Fibroblast of lung (primary cell): ENCODE data around the gene NDUFAF2. TPM values are rescaled to one million over a fixed set of nuclear protein-coding genes. Genes with fewer than 3 reads are reported as not detected.
A peak's percentile ranks its signal among the peaks of the same experiment; 100 is the strongest.

ENCODE experiments used
- DNase-seq, 2 donors: peaks; one replicate each; pipeline versions ENCODE4 v3.0.0 to v3.0.0-alpha.2; 2010; ENCODE audit warnings: low read depth in 2 of 2
- H2AFZ ChIP-seq: 2 replicates; pipeline ENCODE4 v1.5.1; 2012; ENCODE audit warnings: low read length, control low read depth, inconsistent platforms
- H3K27ac ChIP-seq: 2 replicates; pipeline ENCODE4 v1.5.1; 2011; ENCODE audit warnings: low read length, control low read depth; ENCODE audit not compliant: insufficient read depth
- H3K27me3 ChIP-seq: 2 replicates; pipeline ENCODE4 v1.5.1; 2011; ENCODE audit warnings: mild to moderate bottlenecking, low read length; ENCODE audit not compliant: control insufficient read depth, insufficient read depth
- H3K36me3 ChIP-seq: 2 replicates; pipeline ENCODE4 v1.5.1; 2011; ENCODE audit warnings: low read length; ENCODE audit not compliant: control insufficient read depth, insufficient read depth
- H3K4me1 ChIP-seq: 2 replicates; pipeline ENCODE4 v1.5.1; 2011; ENCODE audit warnings: low read length; ENCODE audit not compliant: control insufficient read depth, insufficient read depth; ENCODE audit errors: extremely low read depth
- H3K4me2 ChIP-seq: 2 replicates; pipeline ENCODE4 v1.5.1; 2011; ENCODE audit warnings: low read length, control low read depth; ENCODE audit not compliant: insufficient read depth; ENCODE audit errors: extremely low read depth
- H3K4me3 ChIP-seq, 4 experiments: fragments of 200-600 bp in 1 of 4; sonication (generic) in 1 of 4; replicated peaks in 1 of 4; 2 replicates each; pipeline ENCODE4 v1.5.1; 2011 to 2016; ENCODE audit warnings: low read length in 4 of 4, low read depth in 3 of 4, mild to moderate bottlenecking in 3 of 4, control low read depth in 2 of 4, inconsistent platforms in 1 of 4, mixed read lengths in 1 of 4; ENCODE audit not compliant: insufficient read depth in 1 of 4; ENCODE audit errors: control extremely low read depth in 1 of 4
- H3K79me2 ChIP-seq: 2 replicates; pipeline ENCODE4 v1.5.1; 2012; ENCODE audit warnings: mild to moderate bottlenecking, low read length, inconsistent platforms; ENCODE audit not compliant: control insufficient read depth, insufficient read depth
- H3K9ac ChIP-seq: 2 replicates; pipeline ENCODE4 v1.5.1; 2011; ENCODE audit warnings: mild to moderate bottlenecking, low read length, control low read depth; ENCODE audit not compliant: insufficient read depth
- H3K9me3 ChIP-seq: 2 replicates; pipeline ENCODE4 v1.5.1; 2012; ENCODE audit warnings: low read depth, low read length; ENCODE audit not compliant: control insufficient read depth, insufficient read depth
- H4K20me1 ChIP-seq: 2 replicates; pipeline ENCODE4 v1.5.1; 2011; ENCODE audit warnings: low read length; ENCODE audit not compliant: control insufficient read depth, insufficient read depth; ENCODE audit errors: extremely low read depth
- CTCF ChIP-seq, 2 donors: IDR thresholded peaks in 1 of 2; conservative IDR thresholded peaks in 1 of 2; 1 replicate in 1 of 2; 2 replicates in 1 of 2; pipeline ENCODE4 v1.5.1; 2011 to 2012; ENCODE audit warnings: low read length in 2 of 2, control low read depth in 1 of 2, inconsistent platforms in 1 of 2, low read depth in 1 of 2, mild to moderate bottlenecking in 1 of 2
- EZH2 ChIP-seq: IDR thresholded peaks from 2 replicates; pipeline ENCODE4 v1.5.1; 2012; ENCODE audit warnings: low read length, control low read depth, mild to moderate bottlenecking; ENCODE audit errors: missing control alignments
- polyA plus RNA-seq, 2 donors: library from polyadenylated mRNA; depleted of rRNA in 1 of 2; stranded (reverse) in 1 of 2; unstranded in 1 of 2; fragments of >200 nt; gene quantifications; 2 replicates each; pipeline ENCODE4 v1.2.1, GENCODE V29; 2011 to 2012; ENCODE audit warnings: missing spikeins in 1 of 2
- total RNA-seq: library from RNA; depleted of rRNA; stranded (reverse); fragments of >200 nt; gene quantifications from 2 replicates; pipeline ENCODE4 v1.2.1, GENCODE V29; 2014

Gene NDUFAF2
- total and polyA plus RNA-seq, 2 donors (not counting 1 experiment from before 2014, with no cell fraction given) = 30.9 to 53.2 TPM

- Histone ChIP-seq H2AFZ (no peak overlapping the region), H3K9ac (no peak overlapping the region), H3K4me1 (no peaks in the 10 kb centered on the region), H3K36me3 (no peaks in the 10 kb centered on the region), H3K9me3 (no peaks in the 10 kb centered on the region), H3K4me2 (no peak overlapping the region), H3K79me2 (no peaks in the 10 kb centered on the region), H3K27ac (no peak overlapping the region), H3K27me3 (no peaks in the 10 kb centered on the region), H4K20me1 (no peaks in the 10 kb centered on the region), H3K4me3 (no peak overlapping the region)
- TF ChIP-seq EZH2 (no peak), CTCF (conservative IDR thresholded peaks at IDR 0.05 in 1 of 2, IDR thresholded peaks at IDR 0.05 in 1 of 2; ENCODE audit: low read depth in 1 of 2, low read length in 2 of 2) (no peak)
- DNase-seq = no peak
Measured at GRCh38 chr5:61178702-61179101, 233.7 kb downstream of the NDUFAF2 start.

- peak in 1 of 2 donors; percentile 44 for DNase-seq
- H3K4me3 ChIP-seq = peak overlapping the region; percentile 34 to 77 (median 54)
- H4K20me1 ChIP-seq = no peaks in the 10 kb centered on the region
- peak overlapping the region; percentile 80 for H3K4me2 ChIP-seq
- peak overlapping the region; percentile 54 for H3K27ac ChIP-seq
- no peaks in the 10 kb centered on the region for H3K36me3 ChIP-seq
- peak overlapping the region; percentile 91 for H2AFZ ChIP-seq
- H3K4me1 ChIP-seq = no peaks in the 10 kb centered on the region
- peak overlapping the region; percentile 40 for H3K9ac ChIP-seq
- H3K79me2 ChIP-seq = no peaks in the 10 kb centered on the region
- H3K9me3 ChIP-seq = no peaks in the 10 kb centered on the region
- no peaks in the 10 kb centered on the region for H3K27me3 ChIP-seq
- TF ChIP-seq EZH2 (no peak), CTCF (conservative IDR thresholded peaks at IDR 0.05 in 1 of 2, IDR thresholded peaks at IDR 0.05 in 1 of 2; ENCODE audit: low read depth in 1 of 2, low read length in 2 of 2) (no peak)
Measured at GRCh38 chr5:61180886-61181285, 235.9 kb downstream of the NDUFAF2 start.

DNA sequence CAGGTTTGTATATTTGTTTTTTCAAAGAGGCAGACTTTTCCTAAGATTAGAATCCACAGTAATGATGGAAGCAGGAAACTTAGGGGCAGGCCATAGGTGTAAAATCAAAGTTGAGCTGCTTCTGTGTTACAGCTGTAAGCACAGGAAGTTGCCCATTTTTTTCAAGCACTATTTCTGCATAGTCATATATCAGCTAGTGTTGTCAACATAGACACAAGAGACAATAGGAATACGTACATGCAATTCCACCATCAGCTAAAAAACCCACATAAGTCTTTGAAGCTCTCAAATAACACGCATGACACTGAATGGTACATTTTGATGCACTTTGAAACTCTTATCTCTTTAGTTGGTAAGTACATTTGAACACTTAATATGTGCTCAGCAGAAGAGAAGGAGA, 237.4 kb downstream of the NDUFAF2 start:
- Histone ChIP-seq H4K20me1 (no peaks in the 10 kb centered on the region), H2AFZ (peak overlapping the region; percentile 37), H3K36me3 (no peaks in the 10 kb centered on the region), H3K27ac (no peak overlapping the region), H3K4me3 (no peak overlapping the region), H3K79me2 (no peaks in the 10 kb centered on the region), H3K4me1 (no peaks in the 10 kb centered on the region), H3K4me2 (no peak overlapping the region), H3K9ac (no peak overlapping the region), H3K27me3 (no peaks in the 10 kb centered on the region), H3K9me3 (no peaks in the 10 kb centered on the region)
- DNase-seq = no peak
- TF ChIP-seq EZH2 (no peak), CTCF (conservative IDR thresholded peaks at IDR 0.05 in 1 of 2, IDR thresholded peaks at IDR 0.05 in 1 of 2; ENCODE audit: low read depth in 1 of 2, low read length in 2 of 2) (no peak)
